Adipose tissue (tissue), 3 donors: ENCODE data around the gene ARHGEF11. TPM values are rescaled to one million over a fixed set of nuclear protein-coding genes. Genes with fewer than 3 reads are reported as not detected.

ENCODE experiments used
- H3K27ac ChIP-seq: one replicate; pipeline ENCODE4 v1.5.1; 2013; ENCODE audit warnings: low read depth, low read length
- WGBS, 3 donors: extraction: QIAGEN DNeasy Blood & Tissue Kit; methylation state at CpG; one replicate each; pipeline ENCODE4 v1.1.7; 2013; 5-methylcytosine and 5-hydroxymethylcytosine counted together
- polyA plus RNA-seq, 3 donors: library from polyadenylated mRNA; stranded (reverse); fragments of 200-250 nt; gene quantifications; one replicate each; pipeline ENCODE4 v1.2.3, GENCODE V29; 2013
- donor health status: healthy with polysubstance abuse.
- donor health status: Bipolar disorder and iron deficiency.
- donor health status: healthy.

The ARHGEF11 gene
- 10 to 100 TPM in 2 of 3 donors, 1 to 10 TPM in 1; 7.2 to 18.1 (median 15.2) TPM for polyA plus RNA-seq

GRCh38 chr1:157045250-157046218, at the start of gene ARHGEF11:
Gene ARHGEF11 (minus strand): TSS chr1:157045742. CDS start chr1:157044330, 1,412 bp downstream.
- WGBS, 3 donors = 0 to 1% (median 1%) methylated on average over 63 to 120 of the region's 120 CpGs

GRCh38 chr1:157095091-157095490, 49.5 kb upstream of the ARHGEF11 start:
- 59 to 79% (median 65%) methylated on average over 4 of the region's 4 CpGs for WGBS, 3 donors
- no peak overlapping the region for H3K27ac ChIP-seq

More at GRCh38 chr1:157045250-157046218, at the start of gene ARHGEF11:
- peak within 1 kb of the TSS; percentile 55 for H3K27ac ChIP-seq

GRCh38 chr1:157092831-157093230, 47.3 kb upstream of the ARHGEF11 start:
- 52 to 67% (median 52%) methylated on average over 7 to 8 of the region's 8 CpGs for WGBS, 3 donors
- no peak overlapping the region for H3K27ac ChIP-seq

GRCh38 chr1:157091668-157092273, 46.2 kb upstream of the ARHGEF11 start:
- H3K27ac ChIP-seq = no peak overlapping the region
- 75 to 77% (median 75%) methylated on average over 4 of the region's 4 CpGs for WGBS, 3 donors

- 81 to 96% (median 91%) methylated on average over 4 of the region's 4 CpGs for WGBS, 3 donors
- no peak overlapping the region for H3K27ac ChIP-seq
These were observed 45.6 kb upstream of the ARHGEF11 start for GRCh38 chr1:157091186-157091585.

GRCh38 chr1:157090771-157091170, 45.2 kb upstream of the ARHGEF11 start:
- H3K27ac ChIP-seq = no peak overlapping the region
- WGBS, 3 donors = 63 to 77% (median 64%) methylated on average over 3 of the region's 3 CpGs

- 13 to 18% (median 18%) methylated on average over 10 of the region's 10 CpGs for WGBS, 3 donors
- H3K27ac ChIP-seq = no peak overlapping the region
These were observed 44.7 kb upstream of the ARHGEF11 start for GRCh38 chr1:157090196-157090647.

GRCh38 chr1:157089789-157090188, 44.2 kb upstream of the ARHGEF11 start:
- WGBS, 3 donors = 75 to 89% (median 84%) methylated on average over 9 of the region's 9 CpGs

GRCh38 chr1:157088607-157089006, 43.1 kb upstream of the ARHGEF11 start:
- no peak overlapping the region for H3K27ac ChIP-seq

More at GRCh38 chr1:157089789-157090188, 44.2 kb upstream of the ARHGEF11 start:
- no peak overlapping the region for H3K27ac ChIP-seq

- no peak overlapping the region for H3K27ac ChIP-seq
- 88 to 94% (median 89%) methylated on average over 5 of the region's 5 CpGs for WGBS, 3 donors
These were observed 41.5 kb upstream of the ARHGEF11 start for GRCh38 chr1:157087030-157087429.

GRCh38 chr1:157086299-157086698, 40.8 kb upstream of the ARHGEF11 start:
- WGBS, 3 donors = 70 to 82% (median 78%) methylated on average over 6 of the region's 6 CpGs
- H3K27ac ChIP-seq = no peak overlapping the region

- WGBS, 3 donors = 46 to 90% (median 56%) methylated on average over 5 of the region's 5 CpGs
These were observed 39.9 kb upstream of the ARHGEF11 start for GRCh38 chr1:157085421-157085820.

GRCh38 chr1:157084720-157085119, 39.2 kb upstream of the ARHGEF11 start:
- H3K27ac ChIP-seq = no peak overlapping the region
- 48 to 87% (median 83%) methylated on average over 5 of the region's 5 CpGs for WGBS, 3 donors

More at GRCh38 chr1:157085421-157085820, 39.9 kb upstream of the ARHGEF11 start:
- H3K27ac ChIP-seq = no peak overlapping the region

- no peak overlapping the region for H3K27ac ChIP-seq
- WGBS, 3 donors = 74 to 82% (median 74%) methylated on average over 5 of the region's 5 CpGs
These were observed 36.2 kb upstream of the ARHGEF11 start for GRCh38 chr1:157081707-157082106.

- 84 to 89% (median 87%) methylated on average over 10 of the region's 10 CpGs for WGBS, 3 donors
- H3K27ac ChIP-seq = no peak overlapping the region
These were observed 35.2 kb upstream of the ARHGEF11 start for GRCh38 chr1:157080714-157081113.

GRCh38 chr1:157077394-157077793, 31.9 kb upstream of the ARHGEF11 start:
- WGBS, 3 donors = 91 to 100% (median 100%) methylated on average over 1 of the region's 1 CpG

GRCh38 chr1:157073944-157074685, 28.6 kb upstream of the ARHGEF11 start:
- no peak overlapping the region for H3K27ac ChIP-seq
- 24 to 26% (median 25%) methylated on average over 33 to 34 of the region's 35 CpGs for WGBS, 3 donors

More at GRCh38 chr1:157077394-157077793, 31.9 kb upstream of the ARHGEF11 start:
- H3K27ac ChIP-seq = no peak overlapping the region

- no peak overlapping the region for H3K27ac ChIP-seq
- 73 to 86% (median 82%) methylated on average over 2 of the region's 2 CpGs for WGBS, 3 donors
These were observed 24.1 kb upstream of the ARHGEF11 start for GRCh38 chr1:157069601-157070000.
